SK-N-SH treated with all-trans-retinoic acid at 6 μM for 48 hours (cell line): ENCODE data around the gene ANKS1A.

ENCODE experiments used
- ATAC-seq: fragments of 200-7000 bp; cut with Tn5 transposase; 3 replicates; pipeline ENCODE4 v1.9.1; 2020; ENCODE audit warnings: mild to moderate bottlenecking, moderate library complexity
- ARNTL ChIP-seq: fragments of 450-650 bp; formaldehyde crosslinking; IDR thresholded peaks from 2 replicates; pipeline ENCODE4 v1.5.0; 2020; ENCODE audit warnings: low read depth, mild to moderate bottlenecking, moderate library complexity, borderline replicate concordance
- BACH2 ChIP-seq: fragments of 250-450 bp; sonication (Bioruptor Pico); IDR thresholded peaks from 2 replicates; pipeline ENCODE4 v1.9.0; 2021; ENCODE audit warnings: mild to moderate bottlenecking, borderline replicate concordance
- CSDC2 ChIP-seq: fragments of 250-450 bp; sonication (Bioruptor Pico); IDR thresholded peaks from 2 replicates; pipeline ENCODE4 v1.5.0; 2020; ENCODE audit warnings: mild to moderate bottlenecking, moderate library complexity
- CSRNP3 ChIP-seq: fragments of 250-450 bp; sonication (Bioruptor Pico); IDR thresholded peaks from 2 replicates; pipeline ENCODE4 v1.5.1; 2021; ENCODE audit warnings: mild to moderate bottlenecking, moderate library complexity
- ESRRG ChIP-seq: fragments of 250-450 bp; sonication (Bioruptor Pico); IDR thresholded peaks from 2 replicates; pipeline ENCODE4 v1.6.1; 2021; ENCODE audit warnings: mild to moderate bottlenecking
- GLIS3 ChIP-seq: fragments of 250-450 bp; sonication (Bioruptor Pico); IDR thresholded peaks from 2 replicates; pipeline ENCODE4 v1.5.0; 2020; ENCODE audit warnings: mild to moderate bottlenecking, moderate library complexity
- ISL1 ChIP-seq: fragments of 250-450 bp; sonication (Bioruptor Pico); IDR thresholded peaks from 2 replicates; pipeline ENCODE4 v2.1.2; 2022; ENCODE audit warnings: mild to moderate bottlenecking, moderate library complexity
- OSR1 ChIP-seq: fragments of 250-450 bp; sonication (Bioruptor Pico); IDR thresholded peaks from 2 replicates; pipeline ENCODE4 v1.8.0; 2022; ENCODE audit warnings: moderate library complexity, mild to moderate bottlenecking, inconsistent platforms
- POU6F1 ChIP-seq: fragments of 250-450 bp; sonication (Bioruptor Pico); IDR thresholded peaks from 2 replicates; pipeline ENCODE4 v1.8.0; 2021; ENCODE audit warnings: low read depth, mild to moderate bottlenecking, moderate library complexity, borderline replicate concordance
- PPARA ChIP-seq: fragments of 250-450 bp; sonication (Bioruptor Pico); IDR thresholded peaks from 2 replicates; pipeline ENCODE4 v1.5.0; 2020; ENCODE audit warnings: mild to moderate bottlenecking, borderline replicate concordance
- RARB ChIP-seq: fragments of 250-450 bp; sonication (Bioruptor Pico); IDR thresholded peaks from 2 replicates; pipeline ENCODE4 v1.8.0; 2021; ENCODE audit warnings: mild to moderate bottlenecking, moderate library complexity
- SNAI2 ChIP-seq: fragments of 250-450 bp; sonication (Bioruptor Pico); IDR thresholded peaks from 2 replicates; pipeline ENCODE4 v1.5.0; 2020; ENCODE audit warnings: mild to moderate bottlenecking, moderate library complexity
- TCF4 ChIP-seq: fragments of 250-450 bp; sonication (Bioruptor Pico); IDR thresholded peaks from 2 replicates; pipeline ENCODE4 v1.8.0; 2021; ENCODE audit warnings: mild to moderate bottlenecking, moderate library complexity, borderline replicate concordance
- ZC3H10 ChIP-seq: fragments of 250-450 bp; sonication (Bioruptor Pico); IDR thresholded peaks from 2 replicates; pipeline ENCODE4 v1.5.1; 2021; ENCODE audit warnings: mild to moderate bottlenecking, moderate library complexity
- ZFP3 ChIP-seq: fragments of 250-450 bp; sonication (Bioruptor Pico); IDR thresholded peaks from 2 replicates; pipeline ENCODE4 v1.5.0; 2020; ENCODE audit warnings: mild to moderate bottlenecking, moderate library complexity
- ZNF565 ChIP-seq: fragments of 450-650 bp; formaldehyde crosslinking; conservative IDR thresholded peaks from 2 replicates; pipeline ENCODE4 v1.5.0; 2020; ENCODE audit warnings: low read depth, mild to moderate bottlenecking, moderate library complexity
- ZNF70 ChIP-seq: fragments of 450-650 bp; formaldehyde crosslinking; IDR thresholded peaks from 2 replicates; pipeline ENCODE4 v1.5.0; 2020; ENCODE audit warnings: mild to moderate bottlenecking, moderate library complexity
- ZNF8 ChIP-seq: fragments of 450-650 bp; formaldehyde crosslinking; IDR thresholded peaks from 2 replicates; pipeline ENCODE4 v1.5.0; 2020; ENCODE audit warnings: mild to moderate bottlenecking, moderate library complexity
- TF ChIP-seq, protein P1 (sequence below): fragments of 250-450 bp; sonication (Bioruptor Pico); IDR thresholded peaks from 2 replicates; pipeline ENCODE4 v1.5.0; 2020; ENCODE audit warnings: mild to moderate bottlenecking, moderate library complexity
- TF ChIP-seq, protein P2 (sequence below): fragments of 250-450 bp; sonication (Bioruptor Pico); IDR thresholded peaks from 2 replicates; pipeline ENCODE4 v1.5.1; 2020; ENCODE audit warnings: low read depth, mild to moderate bottlenecking, moderate library complexity
- TF ChIP-seq, protein P3 (sequence below): fragments of 250-450 bp; sonication (Bioruptor Pico); IDR thresholded peaks from 2 replicates; pipeline ENCODE4 v1.8.0; 2020; ENCODE audit warnings: mild to moderate bottlenecking, moderate library complexity, borderline replicate concordance

The ANKS1A gene

GRCh38 chr6:34875292-34876213 lies 13.5 kb upstream of the ANKS1A start (continued):
- TF ChIP-seq TCF4: no peak

DNA sequence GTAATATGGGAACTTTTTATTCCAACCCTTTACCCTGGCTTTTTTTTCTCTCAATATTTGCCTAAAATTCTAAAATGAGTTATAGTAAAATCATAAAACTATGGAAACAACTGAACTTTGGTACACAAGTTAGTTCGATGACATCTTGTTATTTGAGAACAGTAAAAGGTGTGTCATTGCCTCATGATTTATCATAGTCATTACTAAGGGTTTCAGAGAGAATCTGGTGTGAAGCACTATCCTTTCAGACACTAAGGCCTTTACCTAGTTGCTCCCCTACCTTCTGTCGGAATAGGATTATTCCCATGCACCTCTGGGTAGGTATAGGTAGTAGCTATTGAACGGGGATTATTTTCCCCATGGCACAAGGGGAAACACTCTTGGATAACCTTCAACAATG lies 12.6 kb upstream of the ANKS1A start:
- ATAC-seq: no peak
- no peak for TF ChIP-seq CSRNP3 (CRISPR knock-in tag)
- no peak for TF ChIP-seq TCF4
- TF ChIP-seq SNAI2 (CRISPR knock-in tag): no peak
- TF ChIP-seq POU6F1 (CRISPR knock-in tag): no peak
- TF ChIP-seq ZNF565 (CRISPR knock-in tag): no peak
- TF ChIP-seq, protein P1, sequence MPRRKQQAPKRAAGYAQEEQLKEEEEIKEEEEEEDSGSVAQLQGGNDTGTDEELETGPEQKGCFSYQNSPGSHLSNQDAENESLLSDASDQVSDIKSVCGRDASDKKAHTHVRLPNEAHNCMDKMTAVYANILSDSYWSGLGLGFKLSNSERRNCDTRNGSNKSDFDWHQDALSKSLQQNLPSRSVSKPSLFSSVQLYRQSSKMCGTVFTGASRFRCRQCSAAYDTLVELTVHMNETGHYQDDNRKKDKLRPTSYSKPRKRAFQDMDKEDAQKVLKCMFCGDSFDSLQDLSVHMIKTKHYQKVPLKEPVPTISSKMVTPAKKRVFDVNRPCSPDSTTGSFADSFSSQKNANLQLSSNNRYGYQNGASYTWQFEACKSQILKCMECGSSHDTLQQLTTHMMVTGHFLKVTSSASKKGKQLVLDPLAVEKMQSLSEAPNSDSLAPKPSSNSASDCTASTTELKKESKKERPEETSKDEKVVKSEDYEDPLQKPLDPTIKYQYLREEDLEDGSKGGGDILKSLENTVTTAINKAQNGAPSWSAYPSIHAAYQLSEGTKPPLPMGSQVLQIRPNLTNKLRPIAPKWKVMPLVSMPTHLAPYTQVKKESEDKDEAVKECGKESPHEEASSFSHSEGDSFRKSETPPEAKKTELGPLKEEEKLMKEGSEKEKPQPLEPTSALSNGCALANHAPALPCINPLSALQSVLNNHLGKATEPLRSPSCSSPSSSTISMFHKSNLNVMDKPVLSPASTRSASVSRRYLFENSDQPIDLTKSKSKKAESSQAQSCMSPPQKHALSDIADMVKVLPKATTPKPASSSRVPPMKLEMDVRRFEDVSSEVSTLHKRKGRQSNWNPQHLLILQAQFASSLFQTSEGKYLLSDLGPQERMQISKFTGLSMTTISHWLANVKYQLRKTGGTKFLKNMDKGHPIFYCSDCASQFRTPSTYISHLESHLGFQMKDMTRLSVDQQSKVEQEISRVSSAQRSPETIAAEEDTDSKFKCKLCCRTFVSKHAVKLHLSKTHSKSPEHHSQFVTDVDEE: no peak
- TF ChIP-seq, protein P2, sequence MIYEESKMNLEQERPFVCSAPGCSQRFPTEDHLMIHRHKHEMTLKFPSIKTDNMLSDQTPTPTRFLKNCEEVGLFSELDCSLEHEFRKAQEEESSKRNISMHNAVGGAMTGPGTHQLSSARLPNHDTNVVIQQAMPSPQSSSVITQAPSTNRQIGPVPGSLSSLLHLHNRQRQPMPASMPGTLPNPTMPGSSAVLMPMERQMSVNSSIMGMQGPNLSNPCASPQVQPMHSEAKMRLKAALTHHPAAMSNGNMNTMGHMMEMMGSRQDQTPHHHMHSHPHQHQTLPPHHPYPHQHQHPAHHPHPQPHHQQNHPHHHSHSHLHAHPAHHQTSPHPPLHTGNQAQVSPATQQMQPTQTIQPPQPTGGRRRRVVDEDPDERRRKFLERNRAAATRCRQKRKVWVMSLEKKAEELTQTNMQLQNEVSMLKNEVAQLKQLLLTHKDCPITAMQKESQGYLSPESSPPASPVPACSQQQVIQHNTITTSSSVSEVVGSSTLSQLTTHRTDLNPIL: no peak
- TF ChIP-seq PPARA (CRISPR knock-in tag): no peak
- TF ChIP-seq ISL1 (CRISPR knock-in tag): no peak
- TF ChIP-seq CSDC2 (CRISPR knock-in tag): no peak
- no peak for TF ChIP-seq OSR1 (CRISPR knock-in tag)
- no peak for TF ChIP-seq BACH2
- no peak for TF ChIP-seq ZC3H10 (CRISPR knock-in tag)
- TF ChIP-seq ESRRG: no peak
- no peak for TF ChIP-seq ZNF8 (CRISPR knock-in tag)
- no peak for TF ChIP-seq RARB (CRISPR knock-in tag)
- TF ChIP-seq ZFP3 (CRISPR knock-in tag): no peak

GRCh38 chr6:34877259-34877658 lies 11.8 kb upstream of the ANKS1A start:
- TF ChIP-seq CSRNP3 (CRISPR knock-in tag): 0 out of 2 replicates have a peak, but pooled peaks have one; percentile 25
- TF ChIP-seq ZNF565 (CRISPR knock-in tag): no peak
- TF ChIP-seq TCF4: peak; percentile 92
- no peak for ATAC-seq

DNA sequence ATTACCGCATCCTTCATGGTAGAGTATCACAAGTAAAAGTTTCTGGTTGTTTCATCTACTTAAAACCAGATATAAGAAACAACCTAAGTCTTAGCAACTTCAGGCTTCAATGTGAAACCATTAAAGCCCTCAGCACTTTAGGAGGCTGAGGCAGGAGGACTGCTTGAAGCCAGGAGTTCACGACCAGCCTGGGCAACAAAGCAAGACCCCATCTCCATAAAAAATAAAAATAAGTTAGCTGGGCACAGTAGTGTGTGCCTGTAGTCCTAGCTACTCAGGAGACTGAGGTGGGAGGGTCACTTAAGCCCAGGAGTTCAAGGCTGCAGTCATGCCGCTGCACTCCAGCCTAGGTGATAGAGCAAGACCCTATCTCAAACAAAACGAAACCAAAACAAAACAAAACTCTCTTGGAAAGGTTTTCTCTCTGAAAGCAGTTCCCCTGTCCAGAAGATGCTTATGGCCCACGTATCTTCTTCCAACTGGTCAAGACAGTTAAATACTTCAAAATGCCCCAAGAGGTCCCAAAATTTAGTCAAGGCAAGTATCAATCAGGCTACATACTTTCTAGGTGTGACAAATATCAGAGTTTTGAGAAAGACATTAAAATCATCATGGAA lies 11.1 kb upstream of the ANKS1A start:
- no peak for ATAC-seq
- TF ChIP-seq ISL1 (CRISPR knock-in tag): no peak
- TF ChIP-seq ZNF565 (CRISPR knock-in tag): no peak
- TF ChIP-seq, protein P3, sequence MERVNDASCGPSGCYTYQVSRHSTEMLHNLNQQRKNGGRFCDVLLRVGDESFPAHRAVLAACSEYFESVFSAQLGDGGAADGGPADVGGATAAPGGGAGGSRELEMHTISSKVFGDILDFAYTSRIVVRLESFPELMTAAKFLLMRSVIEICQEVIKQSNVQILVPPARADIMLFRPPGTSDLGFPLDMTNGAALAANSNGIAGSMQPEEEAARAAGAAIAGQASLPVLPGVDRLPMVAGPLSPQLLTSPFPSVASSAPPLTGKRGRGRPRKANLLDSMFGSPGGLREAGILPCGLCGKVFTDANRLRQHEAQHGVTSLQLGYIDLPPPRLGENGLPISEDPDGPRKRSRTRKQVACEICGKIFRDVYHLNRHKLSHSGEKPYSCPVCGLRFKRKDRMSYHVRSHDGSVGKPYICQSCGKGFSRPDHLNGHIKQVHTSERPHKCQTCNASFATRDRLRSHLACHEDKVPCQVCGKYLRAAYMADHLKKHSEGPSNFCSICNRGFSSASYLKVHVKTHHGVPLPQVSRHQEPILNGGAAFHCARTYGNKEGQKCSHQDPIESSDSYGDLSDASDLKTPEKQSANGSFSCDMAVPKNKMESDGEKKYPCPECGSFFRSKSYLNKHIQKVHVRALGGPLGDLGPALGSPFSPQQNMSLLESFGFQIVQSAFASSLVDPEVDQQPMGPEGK (CRISPR knock-in tag): no peak
- TF ChIP-seq ARNTL: no peak
- TF ChIP-seq GLIS3 (CRISPR knock-in tag): no peak
- no peak for TF ChIP-seq ZNF70 (CRISPR knock-in tag)
- TF ChIP-seq, protein P1: no peak
